ENCODE results near the gene PDE3B.

GRCh38 chr11:14750911-14751310 lies 107.3 kb downstream of the PDE3B start:
- TF ChIP-seq CTCF (IDR thresholded peaks at IDR 0.05 in 2 of 3, conservative IDR thresholded peaks at IDR 0.05 in 1 of 3; ENCODE audit: insufficient read depth in 2 of 3, low read depth in 1 of 3, low read length in 3 of 3) (no peak), NFIC (IDR thresholded peaks at IDR 0.05) (no peak), CHD1 (IDR thresholded peaks at IDR 0.05; ENCODE audit: low read length) (no peak), TFAP4 (CRISPR knock-in tag; IDR thresholded peaks at IDR 0.05; ENCODE audit: borderline replicate concordance) (no peak)

Measured in K562 (cell line).